DND-41 (cell line): Measurements from ENCODE around the gene MYRIP.

Source experiments
- EZH2 ChIP-seq: IDR thresholded peaks from 3 replicates; pipeline ENCODE4 v1.6.1; 2012; ENCODE audit warnings: borderline replicate concordance, low read depth, mild to moderate bottlenecking, moderate library complexity, low read length, inconsistent platforms; ENCODE audit not compliant: severe bottlenecking
- TF ChIP-seq, protein P1 (sequence below): IDR thresholded peaks from 2 replicates; pipeline ENCODE4 v1.5.1; 2012; ENCODE audit warnings: borderline replicate concordance, low read length, moderate library complexity, mild to moderate bottlenecking; ENCODE audit not compliant: poor library complexity, severe bottlenecking; ENCODE audit errors: extremely low read depth

DNA sequence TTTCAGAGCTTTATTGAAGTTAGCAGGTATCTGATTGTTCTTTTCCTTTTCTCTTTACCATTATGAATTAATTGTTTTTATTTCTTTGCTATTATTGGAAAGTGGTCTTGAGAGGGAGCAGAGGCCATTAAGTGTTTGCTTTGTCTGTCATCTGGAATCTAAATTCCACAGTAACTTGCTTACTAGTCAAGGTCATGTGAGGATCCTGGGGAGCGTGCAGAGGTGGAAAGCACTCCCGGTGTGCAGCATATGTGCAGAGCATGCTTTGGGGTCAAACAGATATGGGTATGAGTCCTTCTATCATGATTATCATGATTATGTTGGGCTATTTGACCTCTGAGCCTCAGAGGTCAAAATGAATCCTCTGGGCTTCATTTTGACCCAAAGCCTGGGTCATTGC is 96.4 kb downstream of the MYRIP start:
- TF ChIP-seq, protein P1, sequence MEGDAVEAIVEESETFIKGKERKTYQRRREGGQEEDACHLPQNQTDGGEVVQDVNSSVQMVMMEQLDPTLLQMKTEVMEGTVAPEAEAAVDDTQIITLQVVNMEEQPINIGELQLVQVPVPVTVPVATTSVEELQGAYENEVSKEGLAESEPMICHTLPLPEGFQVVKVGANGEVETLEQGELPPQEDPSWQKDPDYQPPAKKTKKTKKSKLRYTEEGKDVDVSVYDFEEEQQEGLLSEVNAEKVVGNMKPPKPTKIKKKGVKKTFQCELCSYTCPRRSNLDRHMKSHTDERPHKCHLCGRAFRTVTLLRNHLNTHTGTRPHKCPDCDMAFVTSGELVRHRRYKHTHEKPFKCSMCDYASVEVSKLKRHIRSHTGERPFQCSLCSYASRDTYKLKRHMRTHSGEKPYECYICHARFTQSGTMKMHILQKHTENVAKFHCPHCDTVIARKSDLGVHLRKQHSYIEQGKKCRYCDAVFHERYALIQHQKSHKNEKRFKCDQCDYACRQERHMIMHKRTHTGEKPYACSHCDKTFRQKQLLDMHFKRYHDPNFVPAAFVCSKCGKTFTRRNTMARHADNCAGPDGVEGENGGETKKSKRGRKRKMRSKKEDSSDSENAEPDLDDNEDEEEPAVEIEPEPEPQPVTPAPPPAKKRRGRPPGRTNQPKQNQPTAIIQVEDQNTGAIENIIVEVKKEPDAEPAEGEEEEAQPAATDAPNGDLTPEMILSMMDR: no peak
- no peak for TF ChIP-seq EZH2
